Neural progenitor cell (in vitro differentiated cells): ENCODE results near the gene IRS2.

Experiments used
- CTCF ChIP-seq: fragments of 200-600 bp; sonication (generic); IDR thresholded peaks from 2 replicates; pipeline ENCODE4 v1.5.1; 2017; ENCODE audit warnings: antibody characterized with exemption, mild to moderate bottlenecking
- EZH2 ChIP-seq: fragments of 200-600 bp; sonication (generic); IDR thresholded peaks from 2 replicates; pipeline ENCODE4 v1.6.1; 2017; ENCODE audit warnings: antibody characterized with exemption, mild to moderate bottlenecking, moderate library complexity

DNA sequence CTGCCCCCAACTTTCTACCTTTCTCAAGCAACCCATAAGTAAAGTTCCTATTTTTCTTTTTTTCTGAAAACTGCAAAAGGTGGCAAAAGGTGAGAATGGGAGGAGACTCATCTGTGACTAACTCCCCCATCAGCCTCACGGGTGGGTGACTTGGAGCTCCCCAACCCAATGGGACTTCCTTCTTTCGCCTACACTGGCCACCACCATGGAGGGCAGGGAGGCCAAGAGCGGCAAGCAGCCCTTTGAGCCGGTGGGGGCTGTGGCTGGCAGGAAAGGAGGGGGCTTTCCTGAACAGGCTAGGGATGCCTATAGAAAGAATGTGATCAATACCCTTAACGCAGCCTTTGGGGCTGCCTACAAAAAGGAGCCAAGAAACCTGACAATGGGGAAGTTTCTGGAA lies 16.5 kb downstream of the IRS2 start:
- TF ChIP-seq EZH2 (no peak), CTCF (no peak)
